ENCODE measurements around the gene OLR1.

Gene OLR1

DNA sequence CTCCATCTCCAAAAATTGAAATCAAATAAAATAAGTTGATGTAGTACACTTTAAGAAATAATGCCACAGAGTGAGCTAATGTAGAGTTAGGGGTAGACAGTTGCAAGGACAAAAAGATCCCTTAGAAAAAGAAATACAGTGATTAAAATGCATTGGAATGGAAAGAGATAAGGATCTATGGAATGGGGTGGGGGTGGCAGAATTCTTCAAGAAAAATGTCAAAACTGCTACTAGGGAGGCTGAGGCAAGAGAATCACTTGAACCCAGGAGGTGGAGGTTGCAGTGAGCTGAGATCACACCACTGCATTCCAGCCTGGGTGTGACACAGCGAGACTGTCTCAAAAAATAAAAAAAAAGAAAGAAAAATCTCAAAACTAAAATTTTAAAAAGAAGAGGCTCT is 6.5 kb downstream of the OLR1 start:
- no peaks in the 10 kb centered on the region for H3K79me1 ChIP-seq (ENCODE audit: low read depth, low read length)
- H2BK120ac ChIP-seq (ENCODE audit: low read depth, low read length), result no peak overlapping the region
- no peak overlapping the region for H2AK5ac ChIP-seq (ENCODE audit: low read depth, low read length)
- H3K9me3 ChIP-seq (replicated peaks in 1 of 2; ENCODE audit: control insufficient read depth in 2 of 2, insufficient read depth in 1 of 2, low read depth in 1 of 2, low read length in 2 of 2), result no peaks in the 10 kb centered on the region
- H3K27ac ChIP-seq (replicated peaks; ENCODE audit: low read length), result no peak overlapping the region
- H2BK15ac ChIP-seq (ENCODE audit: low read length), result no peak overlapping the region
- H3K36me3 ChIP-seq (replicated peaks in 1 of 2; ENCODE audit: control insufficient read depth in 2 of 2, insufficient read depth in 2 of 2, low read length in 2 of 2), result no peaks in the 10 kb centered on the region
- H2BK5ac ChIP-seq (ENCODE audit: low read length), result no peak overlapping the region
- no peaks in the 10 kb centered on the region for H3K4me1 ChIP-seq (ENCODE audit: control insufficient read depth in 2 of 2, insufficient read depth in 1 of 2, low read depth in 1 of 2, low read length in 2 of 2)
- no peak overlapping the region for H3K9ac ChIP-seq (ENCODE audit: low read depth, low read length, poor library complexity)
- no CpG with 5 or more reads among the region's 1 CpG for WGBS, 2 donors (ENCODE audit: extremely low coverage in 2 of 2, insufficient read length in 2 of 2, insufficient replicate concordance in 1 of 2)
- H3K23ac ChIP-seq (ENCODE audit: low read depth, low read length, poor library complexity), result no peak overlapping the region
- no peak overlapping the region for H4K8ac ChIP-seq (ENCODE audit: low read depth, low read length)
- no peak for DNase-seq (ENCODE audit: low spot score)
- H3K18ac ChIP-seq (ENCODE audit: low read length), result no peak overlapping the region
- no peak overlapping the region for H3K4me3 ChIP-seq (ENCODE audit: low read length in 2 of 2)
- H4K91ac ChIP-seq (ENCODE audit: low read depth, low read length, poor library complexity), result no peak overlapping the region
- no peak overlapping the region for H3K4ac ChIP-seq (ENCODE audit: low read length)
- H3K14ac ChIP-seq (ENCODE audit: low read length), result no peak overlapping the region
- H2AFZ ChIP-seq (ENCODE audit: low read length), result no peak overlapping the region
- no peak overlapping the region for H3K4me2 ChIP-seq (ENCODE audit: insufficient read depth, low read length, poor library complexity, severe bottlenecking)
- no peak overlapping the region for H2BK12ac ChIP-seq (ENCODE audit: low read length)
- no peaks in the 10 kb centered on the region for H3K27me3 ChIP-seq (ENCODE audit: control insufficient read depth in 3 of 3, insufficient read depth in 3 of 3, low read depth in 1 of 3, low read length in 3 of 3)

DNA sequence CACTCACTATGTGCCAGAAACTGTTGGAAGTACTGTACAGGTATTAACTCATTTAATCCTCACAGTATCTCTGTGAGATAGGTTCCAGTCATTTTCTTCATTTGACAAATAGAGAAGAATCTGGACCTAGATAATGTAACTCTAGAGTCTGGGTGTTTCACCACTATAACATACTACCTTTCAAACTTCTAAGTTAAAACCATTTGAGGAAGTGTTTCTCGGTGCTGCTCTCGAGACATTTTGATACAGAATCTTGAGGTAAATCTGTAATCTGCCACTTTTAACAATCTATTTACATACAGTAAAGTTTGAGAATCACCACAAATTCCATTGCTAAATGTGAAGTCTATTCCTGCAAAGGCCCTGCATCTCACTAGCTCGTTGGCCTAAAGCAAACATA is 8.8 kb downstream of the OLR1 start:
- no peak overlapping the region for H2BK120ac ChIP-seq (ENCODE audit: low read depth, low read length)
- H3K4me2 ChIP-seq (ENCODE audit: insufficient read depth, low read length, poor library complexity, severe bottlenecking), result no peak overlapping the region
- H3K18ac ChIP-seq (ENCODE audit: low read length), result no peak overlapping the region
- no peak overlapping the region for H4K91ac ChIP-seq (ENCODE audit: low read depth, low read length, poor library complexity)
- no peak for DNase-seq (ENCODE audit: low spot score)
- no peak overlapping the region for H3K9ac ChIP-seq (ENCODE audit: low read depth, low read length, poor library complexity)
- H2BK15ac ChIP-seq (ENCODE audit: low read length), result no peak overlapping the region
- no peaks in the 10 kb centered on the region for H3K36me3 ChIP-seq (replicated peaks in 1 of 2; ENCODE audit: control insufficient read depth in 2 of 2, insufficient read depth in 2 of 2, low read length in 2 of 2)
- no peak overlapping the region for H2AK5ac ChIP-seq (ENCODE audit: low read depth, low read length)
- H3K4me1 ChIP-seq (ENCODE audit: control insufficient read depth in 2 of 2, insufficient read depth in 1 of 2, low read depth in 1 of 2, low read length in 2 of 2), result no peaks in the 10 kb centered on the region
- H3K9me3 ChIP-seq (replicated peaks in 1 of 2; ENCODE audit: control insufficient read depth in 2 of 2, insufficient read depth in 1 of 2, low read depth in 1 of 2, low read length in 2 of 2), result no peaks in the 10 kb centered on the region
- no peak overlapping the region for H2BK5ac ChIP-seq (ENCODE audit: low read length)
- H3K79me1 ChIP-seq (ENCODE audit: low read depth, low read length), result no peaks in the 10 kb centered on the region
- no peak overlapping the region for H4K8ac ChIP-seq (ENCODE audit: low read depth, low read length)
- peaks cover 0 to 5% (median 0%) of the 10 kb centered on the region in 3 experiments for H3K27me3 ChIP-seq (ENCODE audit: control insufficient read depth in 3 of 3, insufficient read depth in 3 of 3, low read depth in 1 of 3, low read length in 3 of 3)
- no peak overlapping the region for H3K4ac ChIP-seq (ENCODE audit: low read length)
- no peak overlapping the region for H3K27ac ChIP-seq (replicated peaks; ENCODE audit: low read length)
- H3K14ac ChIP-seq (ENCODE audit: low read length), result no peak overlapping the region
- WGBS, 2 donors (ENCODE audit: extremely low coverage in 2 of 2, insufficient read length in 2 of 2, insufficient replicate concordance in 1 of 2), result no CpG with 5 or more reads among the region's 3 CpGs
- H2AFZ ChIP-seq (ENCODE audit: low read length), result no peak overlapping the region
- H2BK12ac ChIP-seq (ENCODE audit: low read length), result no peak overlapping the region
- H3K4me3 ChIP-seq (ENCODE audit: low read length in 2 of 2), result no peak overlapping the region
- H3K23ac ChIP-seq (ENCODE audit: low read depth, low read length, poor library complexity), result no peak overlapping the region

DNA sequence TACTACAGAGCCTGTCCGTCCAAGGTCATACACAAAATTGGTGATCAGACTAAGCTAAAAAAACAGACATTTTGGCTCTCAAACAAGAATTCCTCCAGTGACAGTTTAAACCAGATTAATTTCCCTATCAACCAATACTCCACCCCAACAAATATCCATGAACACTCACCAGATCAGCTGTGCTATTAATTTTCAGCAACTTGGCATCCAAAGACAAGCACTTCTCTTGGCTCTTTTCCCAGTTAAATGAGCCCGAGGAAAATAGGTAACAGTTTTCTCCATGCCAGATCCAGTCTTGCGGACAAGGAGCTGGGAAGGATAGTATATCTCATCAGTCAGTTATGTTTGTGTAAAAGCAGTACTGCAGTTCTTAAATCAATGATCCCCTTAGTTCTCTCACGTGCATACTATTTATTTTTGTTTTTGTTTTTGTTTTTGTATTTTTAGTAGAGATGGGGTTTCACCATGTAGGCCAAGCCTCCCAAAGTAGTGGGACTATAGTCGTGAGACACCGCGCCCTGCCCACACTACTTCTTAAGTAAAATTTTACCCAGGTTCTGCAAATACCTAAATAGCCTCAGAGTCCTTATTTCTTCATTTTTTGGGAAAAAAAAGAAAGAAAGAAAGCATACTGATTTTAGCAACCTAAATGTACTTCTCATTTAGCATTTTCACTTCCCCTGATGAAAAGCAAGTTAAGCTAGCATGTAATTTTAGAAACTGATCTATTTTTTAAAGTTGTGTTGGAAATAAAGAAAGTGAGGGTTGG is 11.1 kb downstream of the OLR1 start:
- WGBS, 2 donors (ENCODE audit: extremely low coverage in 2 of 2, insufficient read length in 2 of 2, insufficient replicate concordance in 1 of 2), result no CpG with 5 or more reads among the region's 7 CpGs

DNA sequence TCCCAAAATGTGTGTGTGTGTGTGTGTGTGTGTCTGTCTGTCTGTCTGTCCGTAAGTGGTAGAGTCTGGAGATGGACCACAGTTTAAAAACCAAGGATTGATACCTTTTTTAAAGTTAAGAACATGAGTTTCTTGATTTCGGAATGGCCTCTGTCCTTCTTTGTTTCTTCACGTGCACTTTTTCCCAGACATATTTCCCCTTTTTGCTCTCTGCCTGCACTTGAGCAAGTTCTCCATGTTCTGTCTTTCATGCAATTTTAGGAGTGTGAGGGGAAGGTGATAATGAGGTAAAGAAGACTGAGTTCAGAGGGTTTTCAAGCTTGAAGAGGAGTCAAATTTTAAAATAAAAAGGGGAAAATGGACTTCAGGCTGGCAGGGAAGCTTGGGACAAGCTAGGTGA is 12.7 kb downstream of the OLR1 start:
- H4K8ac ChIP-seq (ENCODE audit: low read depth, low read length), result no peak overlapping the region
- no peak overlapping the region for H4K91ac ChIP-seq (ENCODE audit: low read depth, low read length, poor library complexity)
- WGBS, 2 donors (ENCODE audit: extremely low coverage in 2 of 2, insufficient read length in 2 of 2, insufficient replicate concordance in 1 of 2), result no CpG with 5 or more reads among the region's 3 CpGs
- H3K18ac ChIP-seq (ENCODE audit: low read length), result no peak overlapping the region
- no peak overlapping the region for H2AFZ ChIP-seq (ENCODE audit: low read length)
- no peaks in the 10 kb centered on the region for H3K36me3 ChIP-seq (replicated peaks in 1 of 2; ENCODE audit: control insufficient read depth in 2 of 2, insufficient read depth in 2 of 2, low read length in 2 of 2)
- H3K4me1 ChIP-seq (ENCODE audit: control insufficient read depth in 2 of 2, insufficient read depth in 1 of 2, low read depth in 1 of 2, low read length in 2 of 2), result no peaks in the 10 kb centered on the region
- H3K23ac ChIP-seq (ENCODE audit: low read depth, low read length, poor library complexity), result no peak overlapping the region
- H3K27me3 ChIP-seq (ENCODE audit: control insufficient read depth in 3 of 3, insufficient read depth in 3 of 3, low read depth in 1 of 3, low read length in 3 of 3), result peaks cover 0 to 8% (median 0%) of the 10 kb centered on the region in 3 experiments
- no peak overlapping the region for H3K4me2 ChIP-seq (ENCODE audit: insufficient read depth, low read length, poor library complexity, severe bottlenecking)
- no peak overlapping the region for H2BK12ac ChIP-seq (ENCODE audit: low read length)
- no peak overlapping the region for H3K9ac ChIP-seq (ENCODE audit: low read depth, low read length, poor library complexity)
- H3K9me3 ChIP-seq (replicated peaks in 1 of 2; ENCODE audit: control insufficient read depth in 2 of 2, insufficient read depth in 1 of 2, low read depth in 1 of 2, low read length in 2 of 2), result no peaks in the 10 kb centered on the region
- no peak overlapping the region for H2BK120ac ChIP-seq (ENCODE audit: low read depth, low read length)
- no peak for DNase-seq (ENCODE audit: low spot score)
- no peak overlapping the region for H3K14ac ChIP-seq (ENCODE audit: low read length)
- H3K79me1 ChIP-seq (ENCODE audit: low read depth, low read length), result no peaks in the 10 kb centered on the region
- H3K4ac ChIP-seq (ENCODE audit: low read length), result no peak overlapping the region
- H2BK5ac ChIP-seq (ENCODE audit: low read length), result no peak overlapping the region
- no peak overlapping the region for H3K27ac ChIP-seq (replicated peaks; ENCODE audit: low read length)
- H2BK15ac ChIP-seq (ENCODE audit: low read length), result no peak overlapping the region
- no peak overlapping the region for H3K4me3 ChIP-seq (ENCODE audit: low read length in 2 of 2)
- H2AK5ac ChIP-seq (ENCODE audit: low read depth, low read length), result no peak overlapping the region

More for the DNA sequence above, 11.1 kb downstream of the OLR1 start:
- H3K18ac ChIP-seq (ENCODE audit: low read length), result no peak overlapping the region
- no peak overlapping the region for H2AFZ ChIP-seq (ENCODE audit: low read length)
- H3K27ac ChIP-seq (replicated peaks; ENCODE audit: low read length), result no peak overlapping the region
- no peak overlapping the region for H3K9ac ChIP-seq (ENCODE audit: low read depth, low read length, poor library complexity)
- H4K91ac ChIP-seq (ENCODE audit: low read depth, low read length, poor library complexity), result no peak overlapping the region
- H3K9me3 ChIP-seq (replicated peaks in 1 of 2; ENCODE audit: control insufficient read depth in 2 of 2, insufficient read depth in 1 of 2, low read depth in 1 of 2, low read length in 2 of 2), result no peaks in the 10 kb centered on the region
- peaks cover 0 to 5% (median 0%) of the 10 kb centered on the region in 3 experiments for H3K27me3 ChIP-seq (ENCODE audit: control insufficient read depth in 3 of 3, insufficient read depth in 3 of 3, low read depth in 1 of 3, low read length in 3 of 3)
- H3K4me1 ChIP-seq (ENCODE audit: control insufficient read depth in 2 of 2, insufficient read depth in 1 of 2, low read depth in 1 of 2, low read length in 2 of 2), result no peaks in the 10 kb centered on the region
- DNase-seq (ENCODE audit: low spot score), result no peak
- H3K4ac ChIP-seq (ENCODE audit: low read length), result no peak overlapping the region
- no peaks in the 10 kb centered on the region for H3K36me3 ChIP-seq (replicated peaks in 1 of 2; ENCODE audit: control insufficient read depth in 2 of 2, insufficient read depth in 2 of 2, low read length in 2 of 2)
- no peak overlapping the region for H2BK5ac ChIP-seq (ENCODE audit: low read length)
- H3K23ac ChIP-seq (ENCODE audit: low read depth, low read length, poor library complexity), result no peak overlapping the region
- H3K14ac ChIP-seq (ENCODE audit: low read length), result no peak overlapping the region
- H3K79me1 ChIP-seq (ENCODE audit: low read depth, low read length), result no peaks in the 10 kb centered on the region
- H2BK120ac ChIP-seq (ENCODE audit: low read depth, low read length), result no peak overlapping the region
- H2AK5ac ChIP-seq (ENCODE audit: low read depth, low read length), result no peak overlapping the region
- no peak overlapping the region for H3K4me2 ChIP-seq (ENCODE audit: insufficient read depth, low read length, poor library complexity, severe bottlenecking)
- no peak overlapping the region for H2BK12ac ChIP-seq (ENCODE audit: low read length)
- H3K4me3 ChIP-seq (ENCODE audit: low read length in 2 of 2), result no peak overlapping the region
- H2BK15ac ChIP-seq (ENCODE audit: low read length), result no peak overlapping the region
- no peak overlapping the region for H4K8ac ChIP-seq (ENCODE audit: low read depth, low read length)

All from neuronal stem cell (in vitro differentiated cells).